Pancreas (tissue), 10 donors: ENCODE data around the gene JMJD8. TPM values are rescaled to one million over a fixed set of nuclear protein-coding genes. Genes with fewer than 3 reads are reported as not detected.

Source experiments
- ATAC-seq, 4 donors: fragments of 200-7000 bp; cut with Tn5 transposase; one replicate each; pipeline versions ENCODE4 v1.8.0 to v1.9.1; 2020; ENCODE audit warnings: mild to moderate bottlenecking in 4 of 4, moderate library complexity in 4 of 4
- DNase-seq, 6 donors: peaks; one replicate each; pipeline ENCODE4 v3.0.0-alpha.2; 2020
- FAIRE-seq: peaks from 2 replicates; lab custom pipeline; 2012; peaks lifted over from hg19 to GRCh38; lab: Jason Lieb, UNC
- H3K27ac ChIP-seq, 4 donors: fragments of 200-600 bp; sonication (generic); 1 replicate in 3 of 4; 2 replicates in 1 of 4; pipeline versions ENCODE4 v1.5.0 to v1.8.0; 2020
- H3K27me3 ChIP-seq, 4 donors: fragments of 200-600 bp; one replicate each; pipeline ENCODE4 v1.8.0; 2021
- H3K36me3 ChIP-seq, 3 donors: fragments of 200-600 bp; sonication (generic) in 1 of 3; one replicate each; pipeline versions ENCODE4 v1.5.0 to v1.8.0; 2020 to 2021
- H3K4me1 ChIP-seq, 3 donors: fragments of 200-600 bp; one replicate each; pipeline ENCODE4 v1.8.0; 2021
- H3K4me3 ChIP-seq, 4 donors: fragments of 200-600 bp; sonication (generic) in 2 of 4; one replicate each; pipeline versions ENCODE4 v1.5.0 to v1.8.0; 2020 to 2021
- H3K9me3 ChIP-seq, 4 donors: fragments of 200-600 bp; one replicate each; pipeline ENCODE4 v1.8.0; 2021
- CTCF ChIP-seq, 4 donors: fragments of 200-600 bp; sonication (generic) in 3 of 4; IDR thresholded peaks; one replicate each; pipeline versions ENCODE4 v1.5.0 to v1.8.0; 2021; ENCODE audit warnings: antibody characterized with exemption in 4 of 4
- WGBS, 2 donors: extraction: QIAGEN DNeasy Blood & Tissue Kit; methylation state at CpG; one replicate each; pipeline ENCODE4 v1.1.7; 2013; 5-methylcytosine and 5-hydroxymethylcytosine counted together
- intact Hi-C, 3 donors: fragments of 100-400 bp; cut with DNase I; formaldehyde crosslinking; loops; one replicate each; pipeline versions ENCODE4 v1.11.1 to v1.14.2; 2022
- polyA plus RNA-seq, 2 donors: library from polyadenylated mRNA; stranded (reverse); fragments of 200-250 nt; gene quantifications; one replicate each; pipeline ENCODE4 v1.2.3, GENCODE V29; 2013
- total RNA-seq, 6 donors: library from RNA; stranded (reverse); fragmentation: NEBNext Ultra II Directional in 4 of 6; extraction: Animal tissue kit (Norgen Biotek cat#: 25700) in 4 of 6; gene quantifications; one replicate each; pipeline versions ENCODE4 v1.2.1 to v1.2.4, GENCODE V29; 2021 to 2023
- donor health status: healthy with polysubstance abuse.
- donor health status: DM: no; HTN: no; CAD: no; lungs with moderate emphysema.
- donor health status: DM: no; HTN: no; CAD: no.
- donor health status: control.
- donor health status: control.
- donor health status: Bipolar disorder and iron deficiency.
- donor health status: DM: yes; HTN: yes; CAD: no.
- donor health status: DM: no; HTN: no; CAD: no.
- donor health status: DM: no; HTN: no; CAD: no.
- donor health status: DM: yes; HTN: yes; CAD: no.

The JMJD8 gene
- total and polyA plus RNA-seq, 8 donors: 25.0 to 50.2 (median 34.2) TPM

- DNase-seq (peak in 1 of 6 donors; percentile 50), ATAC-seq (peak in 3 of 4 donors; percentile 3 to 45 (median 28)), FAIRE-seq (no peak)
- Histone ChIP-seq H3K9me3 (no peaks in the 10 kb centered on the region), H3K4me1 (peaks cover 0 to 4% (median 0%) of the 10 kb centered on the region in 3 donors), H3K27me3 (peaks cover 0 to 19% (median under 1%) of the 10 kb centered on the region in 4 donors), H3K36me3 (no peaks in the 10 kb centered on the region), H3K4me3 (no peak overlapping the region), H3K27ac (no peak overlapping the region)
- TF ChIP-seq CTCF (IDR thresholded peaks at IDR 0.05): no peak
- intact Hi-C loops: loop anchor here in 2 of 3 donors (5.0 to 10.0 kb wide), 3 partner anchors 75 to 347 kb away; partner anchors contain the start of genes CHTF18 (in 1 of the 2) and RPUSD1 (in 1 of the 2)
- WGBS, 2 donors: 17 to 24% methylated on average over 30 of the region's 30 CpGs
These were observed 25.7 kb upstream of the JMJD8 start for GRCh38 chr16:709566-710499.

GRCh38 chr16:708959-709358, 24.8 kb upstream of the JMJD8 start:
- no peak for FAIRE-seq
- Histone ChIP-seq H3K4me3 (no peak overlapping the region), H3K27ac (no peak overlapping the region), H3K27me3 (peaks cover 0 to 24% (median 3%) of the 10 kb centered on the region in 4 donors), H3K36me3 (no peaks in the 10 kb centered on the region), H3K9me3 (no peaks in the 10 kb centered on the region), H3K4me1 (no peaks in the 10 kb centered on the region)
- no peak for DNase-seq
- intact Hi-C loops: loop anchor here in 1 of 3 donors (10.0 kb wide), 1 partner anchor 76 kb away; the partner anchor contains the start of genes CHTF18 and RPUSD1
- 47 to 72% methylated on average over 4 of the region's 4 CpGs for WGBS, 2 donors
- ATAC-seq: no peak
- TF ChIP-seq CTCF (IDR thresholded peaks at IDR 0.05): no peak

GRCh38 chr16:708019-708418, 23.9 kb upstream of the JMJD8 start:
- no peak for ATAC-seq
- Histone ChIP-seq H3K4me3 (no peak overlapping the region), H3K36me3 (no peaks in the 10 kb centered on the region), H3K4me1 (no peaks in the 10 kb centered on the region), H3K9me3 (no peaks in the 10 kb centered on the region), H3K27ac (no peak overlapping the region), H3K27me3 (peaks cover 0 to 31% (median 3%) of the 10 kb centered on the region in 4 donors)
- no peak for TF ChIP-seq CTCF (IDR thresholded peaks at IDR 0.05)
- no peak for FAIRE-seq
- no peak for DNase-seq
- WGBS, 2 donors: 32 to 42% methylated on average over 3 of the region's 3 CpGs
- intact Hi-C loops: loop anchor here in 1 of 3 donors (10.0 kb wide), 1 partner anchor 77 kb away; the partner anchor contains the start of genes CHTF18 and RPUSD1

GRCh38 chr16:707062-707538, 23.0 kb upstream of the JMJD8 start:
- Histone ChIP-seq H3K9me3 (no peaks in the 10 kb centered on the region), H3K4me3 (no peak overlapping the region), H3K27me3 (peaks cover 0 to 35% (median 4%) of the 10 kb centered on the region in 4 donors), H3K27ac (no peak overlapping the region), H3K36me3 (no peaks in the 10 kb centered on the region), H3K4me1 (no peaks in the 10 kb centered on the region)
- FAIRE-seq (no peak), DNase-seq (no peak), ATAC-seq (peak in 1 of 4 donors; percentile 6)
- TF ChIP-seq CTCF (IDR thresholded peaks at IDR 0.05): no peak
- intact Hi-C loops: loop anchor here in 1 of 3 donors (10.0 kb wide), 1 partner anchor 78 kb away; the partner anchor contains the start of genes CHTF18 and RPUSD1
- 31 to 34% methylated on average over 14 of the region's 14 CpGs for WGBS, 2 donors
